ENCODE measurements around the gene NAV3. TPM values are rescaled to one million over a fixed set of nuclear protein-coding genes. Genes with fewer than 3 reads are reported as not detected.

Gene NAV3
- total and polyA plus RNA-seq, 9 of the 15 experiments (the other 6 are each of a cell fraction or from before 2014, with no cell fraction given), result 0.04 TPM; not detected in 8

- TF ChIP-seq, protein P1, sequence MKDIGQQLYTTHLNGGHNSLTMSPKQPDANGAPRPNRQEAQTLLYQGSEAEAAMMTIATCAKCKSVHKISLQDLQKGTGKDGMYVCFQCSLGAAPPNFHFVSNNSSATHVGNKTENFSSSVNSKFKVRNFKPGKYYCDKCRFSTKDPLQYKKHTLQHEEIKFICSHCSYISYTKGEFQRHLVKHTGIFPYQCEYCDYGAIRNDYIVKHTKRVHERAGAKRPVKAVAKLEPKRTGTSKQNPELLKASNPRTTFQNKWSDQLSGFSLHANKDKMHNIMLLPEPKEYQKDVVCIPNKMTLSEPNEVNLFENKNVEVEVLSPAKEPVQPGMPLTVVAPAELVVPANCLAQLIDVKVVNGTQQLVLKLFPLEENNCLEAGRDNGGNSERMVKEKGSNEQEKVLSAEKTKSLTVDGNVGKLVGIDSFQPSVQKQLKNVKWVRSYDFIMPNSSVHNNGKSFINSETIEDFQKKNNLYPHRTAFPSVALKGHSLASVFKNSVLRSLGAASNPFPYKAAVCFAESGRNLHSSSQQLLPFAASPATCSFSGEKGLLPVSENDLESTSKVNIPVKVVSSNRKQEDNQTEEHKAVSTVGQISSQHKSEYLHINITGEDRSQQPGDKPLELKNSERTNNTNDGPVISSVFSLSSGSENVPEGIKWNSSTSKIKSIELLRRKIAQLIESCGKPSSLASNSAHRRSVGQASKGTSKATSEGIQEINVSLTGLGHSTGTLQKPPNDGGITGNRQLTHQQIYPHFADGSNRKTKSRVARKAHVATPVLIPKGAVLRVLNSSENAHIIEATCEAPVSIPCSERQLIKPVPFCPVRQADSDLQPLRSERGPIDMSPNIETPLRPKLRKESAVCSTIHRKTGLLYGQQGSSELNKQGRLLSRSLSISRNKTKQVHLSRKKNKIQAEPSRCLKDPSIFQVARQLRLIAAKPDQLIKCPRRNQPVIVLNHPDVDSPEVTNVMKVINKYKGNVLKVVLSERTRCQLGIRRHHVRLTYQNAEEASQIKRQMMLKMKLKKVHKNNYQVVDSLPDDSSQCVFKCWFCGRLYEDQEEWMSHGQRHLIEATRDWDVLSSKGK (CRISPR knock-in tag; IDR thresholded peaks at IDR 0.05), result no peak
- TF ChIP-seq HOMEZ (CRISPR knock-in tag; IDR thresholded peaks at IDR 0.05), result no peak
- TF ChIP-seq CBFA2T2 (conservative IDR thresholded peaks at IDR 0.05), result no peak
- TF ChIP-seq DIDO1 (tag; IDR thresholded peaks at IDR 0.05; ENCODE audit: low read depth), result no peak
- TF ChIP-seq GATAD2A (IDR thresholded peaks at IDR 0.05), result no peak
- TF ChIP-seq, protein P2, sequence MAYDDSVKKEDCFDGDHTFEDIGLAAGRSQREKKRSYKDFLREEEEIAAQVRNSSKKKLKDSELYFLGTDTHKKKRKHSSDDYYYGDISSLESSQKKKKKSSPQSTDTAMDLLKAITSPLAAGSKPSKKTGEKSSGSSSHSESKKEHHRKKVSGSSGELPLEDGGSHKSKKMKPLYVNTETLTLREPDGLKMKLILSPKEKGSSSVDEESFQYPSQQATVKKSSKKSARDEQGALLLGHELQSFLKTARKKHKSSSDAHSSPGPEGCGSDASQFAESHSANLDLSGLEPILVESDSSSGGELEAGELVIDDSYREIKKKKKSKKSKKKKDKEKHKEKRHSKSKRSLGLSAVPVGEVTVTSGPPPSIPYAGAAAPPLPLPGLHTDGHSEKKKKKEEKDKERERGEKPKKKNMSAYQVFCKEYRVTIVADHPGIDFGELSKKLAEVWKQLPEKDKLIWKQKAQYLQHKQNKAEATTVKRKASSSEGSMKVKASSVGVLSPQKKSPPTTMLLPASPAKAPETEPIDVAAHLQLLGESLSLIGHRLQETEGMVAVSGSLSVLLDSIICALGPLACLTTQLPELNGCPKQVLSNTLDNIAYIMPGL (CRISPR knock-in tag; IDR thresholded peaks at IDR 0.05), result no peak
- TF ChIP-seq, protein P3, sequence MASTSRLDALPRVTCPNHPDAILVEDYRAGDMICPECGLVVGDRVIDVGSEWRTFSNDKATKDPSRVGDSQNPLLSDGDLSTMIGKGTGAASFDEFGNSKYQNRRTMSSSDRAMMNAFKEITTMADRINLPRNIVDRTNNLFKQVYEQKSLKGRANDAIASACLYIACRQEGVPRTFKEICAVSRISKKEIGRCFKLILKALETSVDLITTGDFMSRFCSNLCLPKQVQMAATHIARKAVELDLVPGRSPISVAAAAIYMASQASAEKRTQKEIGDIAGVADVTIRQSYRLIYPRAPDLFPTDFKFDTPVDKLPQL (IDR thresholded peaks at IDR 0.05; ENCODE audit: extremely low read depth, insufficient read length), result no peak
- TF ChIP-seq MEF2D (tag; conservative IDR thresholded peaks at IDR 0.05; ENCODE audit: low read depth), result no peak
- TF ChIP-seq RBM15 (IDR thresholded peaks at IDR 0.05; ENCODE audit: insufficient read depth, low read length), result no peak
- no peak for TF ChIP-seq NEUROD1 (IDR thresholded peaks at IDR 0.05; ENCODE audit: borderline replicate concordance, low read depth, low read length, partially characterized antibody)
- no peak for TF ChIP-seq BCL6 (CRISPR knock-in tag; IDR thresholded peaks at IDR 0.05)
- TF ChIP-seq POLR2G (IDR thresholded peaks at IDR 0.05; ENCODE audit: low read depth, low read length), result no peak
Measured at GRCh38 chr12:77782766-77783165, 47.9 kb upstream of the NAV3 start (continued).
